CD4-positive, alpha-beta memory T cell (primary cell): ENCODE data around the gene TDRD12. TPM values are rescaled to one million over a fixed set of nuclear protein-coding genes. Genes with fewer than 3 reads are reported as not detected.
"Not testable (repeated sequence)": the region's sequence is repeated elsewhere in the genome, so short reads cannot be mapped to it uniquely, and the experiment has no call there.

Experiments
- CTCF ChIA-PET: fragments of 350-600 bp; sonication (Branson Sonifier 250); formaldehyde crosslinking; loops from one replicate; lab custom pipeline; 2021; ENCODE audit warnings: inconsistent platforms; ENCODE audit not compliant: partially characterized antibody; lab: Charles Lee
- POLR2A ChIA-PET: fragments of 350-600 bp; sonication (Branson Sonifier 250); formaldehyde crosslinking; loops from one replicate; lab custom pipeline; 2021; ENCODE audit not compliant: partially characterized antibody; lab: Charles Lee
- DNase-seq, 5 donors: peaks; one replicate each; pipeline versions ENCODE4 v3.0.0 to v3.0.0-alpha.2; 2020 to 2022; ENCODE audit warnings: mixed read lengths in 1 of 5
- H3K27ac ChIP-seq: one replicate; pipeline ENCODE4 v1.7.0; 2013; ENCODE audit warnings: low read depth, low read length
- H3K27me3 ChIP-seq: 2 replicates; pipeline ENCODE4 v1.7.0; 2013; ENCODE audit warnings: mild to moderate bottlenecking, low read length, moderate library complexity; ENCODE audit not compliant: insufficient read depth
- H3K36me3 ChIP-seq: 2 replicates; pipeline ENCODE4 v1.7.0; 2013; ENCODE audit warnings: mild to moderate bottlenecking, low read length, moderate library complexity; ENCODE audit not compliant: insufficient read depth
- H3K4me1 ChIP-seq: 2 replicates; pipeline ENCODE4 v1.7.0; 2013; ENCODE audit warnings: mild to moderate bottlenecking, low read length, moderate library complexity; ENCODE audit not compliant: insufficient read depth
- H3K4me3 ChIP-seq, 2 donors: one replicate each; pipeline ENCODE4 v1.7.0; 2013; ENCODE audit warnings: low read length in 2 of 2, mild to moderate bottlenecking in 1 of 2
- H3K9me3 ChIP-seq, 2 donors: one replicate each; pipeline ENCODE4 v1.7.0; 2013; ENCODE audit warnings: low read length in 2 of 2, control low read depth in 1 of 2; ENCODE audit not compliant: control insufficient read depth in 1 of 2
- H3K27ac Mint-ChIP-seq, 7 donors: one replicate each; pipeline ENCODE4 v1.8.0; 2020 to 2021; ENCODE audit warnings: mixed read lengths in 7 of 7, mild to moderate bottlenecking in 6 of 7, inconsistent platforms in 3 of 7, moderate library complexity in 3 of 7
- H3K27me3 Mint-ChIP-seq, 2 donors: one replicate each; pipeline ENCODE4 v1.8.0; 2020 to 2021; ENCODE audit warnings: mixed read lengths in 2 of 2
- H3K36me3 Mint-ChIP-seq, 2 donors: one replicate each; pipeline ENCODE4 v1.8.0; 2020 to 2021; ENCODE audit warnings: mixed read lengths in 2 of 2, inconsistent platforms in 1 of 2, mild to moderate bottlenecking in 1 of 2
- H3K4me1 Mint-ChIP-seq, 4 donors: one replicate each; pipeline ENCODE4 v1.8.0; 2020 to 2021; ENCODE audit warnings: mixed read lengths in 4 of 4, mild to moderate bottlenecking in 1 of 4
- H3K4me3 Mint-ChIP-seq, 8 donors: one replicate each; pipeline ENCODE4 v1.8.0; 2020 to 2021; ENCODE audit warnings: mixed read lengths in 8 of 8, mild to moderate bottlenecking in 7 of 8, moderate library complexity in 6 of 8, inconsistent platforms in 3 of 8
- H3K9me3 Mint-ChIP-seq, 8 donors: one replicate each; pipeline ENCODE4 v1.8.0; 2020 to 2021; ENCODE audit warnings: mixed read lengths in 8 of 8, mild to moderate bottlenecking in 5 of 8, inconsistent platforms in 3 of 8, moderate library complexity in 1 of 8
- intact Hi-C: fragments of 100-400 bp; cut with micrococcal nuclease; formaldehyde crosslinking; loops from one replicate; pipeline ENCODE4 v1.15.1; 2023
- polyA plus RNA-seq, 2 donors: library from polyadenylated mRNA; unstranded; fragments of 300-500 nt; fragmentation: Illumina TruSeq; gene quantifications; one replicate each; pipeline ENCODE4 v1.2.3, GENCODE V29; 2021
- total RNA-seq, 2 experiments: library from RNA; stranded (reverse); gene quantifications; one replicate each; pipeline ENCODE4 v1.2.3, GENCODE V29; 2021

The TDRD12 gene
- total and polyA plus RNA-seq, 4 experiments from 2014 or later, result 0.20 to 1.9 (median 0.65) TPM

GRCh38 chr19:32720216-32720935 lies 809 bp downstream of the TDRD12 start:
- H3K27me3 ChIP-seq, result no peaks in the 10 kb centered on the region
- no peaks in the 10 kb centered on the region for H3K4me1 ChIP-seq
- no peak overlapping the region for H3K27ac Mint-ChIP-seq
- no peak overlapping the region for H3K27ac ChIP-seq
- H3K9me3 ChIP-seq, result no peaks in the 10 kb centered on the region
- H3K9me3 Mint-ChIP-seq, result no peaks in the 10 kb centered on the region
- DNase-seq, result no peak
- H3K4me1 Mint-ChIP-seq, result peaks cover 0 to 2% (median under 1%) of the 10 kb centered on the region in 4 donors
- CTCF ChIA-PET, result interaction anchor here (0.6 kb wide), 1 partner anchor 69 kb away, joined by 3 read pairs; no protein-coding TSS in a partner anchor
- POLR2A ChIA-PET, result no interaction called here
- intact Hi-C loops, result no loop called here
- H3K4me3 ChIP-seq, result no peak overlapping the region
- peaks cover 4% of the 10 kb centered on the region in 2 donors for H3K36me3 Mint-ChIP-seq
- no peak overlapping the region for H3K4me3 Mint-ChIP-seq
- H3K36me3 ChIP-seq, result no peaks in the 10 kb centered on the region
- H3K27me3 Mint-ChIP-seq, result no peaks in the 10 kb centered on the region

- H3K9me3 ChIP-seq, result no peaks in the 10 kb centered on the region
- Mint-ChIP-seq H3K9me3 (peaks cover 0 to 2% (median 0%) of the 10 kb centered on the region in 8 donors), H3K27me3 (no peaks in the 10 kb centered on the region), H3K4me1 (peaks cover 0 to 2% (median under 1%) of the 10 kb centered on the region in 4 donors), H3K36me3 (peaks cover 4% of the 10 kb centered on the region in 2 donors), H3K27ac (no peak overlapping the region), H3K4me3 (no peak overlapping the region)
- no peak overlapping the region for H3K4me3 ChIP-seq
- no peaks in the 10 kb centered on the region for H3K4me1 ChIP-seq
- no peaks in the 10 kb centered on the region for H3K36me3 ChIP-seq
- ChIA-PET CTCF (no interaction called here), POLR2A (no interaction called here)
- intact Hi-C loops, result no loop called here
- H3K27me3 ChIP-seq, result no peaks in the 10 kb centered on the region
- DNase-seq, result no peak
- H3K27ac ChIP-seq, result no peak overlapping the region
These were observed 1.3 kb downstream of the TDRD12 start for GRCh38 chr19:32720936-32721250.

GRCh38 chr19:32735936-32736335 lies 16.4 kb downstream of the TDRD12 start:
- H3K4me3 Mint-ChIP-seq, result no peak overlapping the region
- Histone ChIP-seq H3K27me3 (no peaks in the 10 kb centered on the region), H3K4me1 (no peaks in the 10 kb centered on the region), H3K36me3 (no peaks in the 10 kb centered on the region), H3K4me3 (no peak overlapping the region), H3K9me3 (no peaks in the 10 kb centered on the region), H3K27ac (no peak overlapping the region)
- intact Hi-C loops, result no loop called here
- no peaks in the 10 kb centered on the region for H3K36me3 Mint-ChIP-seq
- peaks cover 0 to 8% of the 10 kb centered on the region in 2 donors for H3K27me3 Mint-ChIP-seq
- no peak overlapping the region for H3K27ac Mint-ChIP-seq
- ChIA-PET POLR2A (no interaction called here), CTCF (no interaction called here)
- no peak for DNase-seq
- no peaks in the 10 kb centered on the region for H3K9me3 Mint-ChIP-seq
- no peaks in the 10 kb centered on the region for H3K4me1 Mint-ChIP-seq

GRCh38 chr19:32743021-32743420 lies 23.5 kb downstream of the TDRD12 start:
- CTCF ChIA-PET, result no interaction called here

GRCh38 chr19:32743447-32743846 lies 23.9 kb downstream of the TDRD12 start:
- H3K27ac ChIP-seq, result no peak overlapping the region
- H3K4me3 ChIP-seq, result no peak overlapping the region
- Mint-ChIP-seq H3K27ac (no peak overlapping the region), H3K36me3 (no peaks in the 10 kb centered on the region), H3K4me3 (no peak overlapping the region), H3K27me3 (peaks cover 3 to 6% of the 10 kb centered on the region in 2 donors), H3K9me3 (no peaks in the 10 kb centered on the region), H3K4me1 (peaks cover 0 to 9% (median 7%) of the 10 kb centered on the region in 4 donors)
- peaks cover 21% of the 10 kb centered on the region for H3K4me1 ChIP-seq
- DNase-seq, result no peak
- no peaks in the 10 kb centered on the region for H3K27me3 ChIP-seq
- intact Hi-C loops, result no loop called here
- POLR2A ChIA-PET, result interaction anchor here (0.6 kb wide), 1 partner anchor 11 kb away, joined by 3 read pairs; no protein-coding TSS in a partner anchor
- H3K9me3 ChIP-seq, result no peaks in the 10 kb centered on the region
- CTCF ChIA-PET, result no interaction called here
- H3K36me3 ChIP-seq, result no peaks in the 10 kb centered on the region

More at GRCh38 chr19:32743021-32743420, 23.5 kb downstream of the TDRD12 start:
- Histone ChIP-seq H3K27ac (no peak overlapping the region), H3K4me3 (no peak overlapping the region), H3K27me3 (no peaks in the 10 kb centered on the region), H3K9me3 (no peaks in the 10 kb centered on the region), H3K36me3 (no peaks in the 10 kb centered on the region), H3K4me1 (peaks cover 21% of the 10 kb centered on the region)
- peaks cover 0 to 7% (median 4%) of the 10 kb centered on the region in 4 donors for H3K4me1 Mint-ChIP-seq
- no peaks in the 10 kb centered on the region for H3K9me3 Mint-ChIP-seq
- no peaks in the 10 kb centered on the region for H3K36me3 Mint-ChIP-seq
- POLR2A ChIA-PET, result interaction anchor here (0.6 kb wide), 2 partner anchors 12 to 337 kb away, joined by 3 read pairs; no protein-coding TSS in a partner anchor
- no peak overlapping the region for H3K4me3 Mint-ChIP-seq
- intact Hi-C loops, result no loop called here
- DNase-seq, result no peak
- H3K27ac Mint-ChIP-seq, result no peak overlapping the region
- peaks cover 3 to 6% of the 10 kb centered on the region in 2 donors for H3K27me3 Mint-ChIP-seq

- Histone ChIP-seq H3K36me3 (no peaks in the 10 kb centered on the region), H3K4me1 (peaks cover 21% of the 10 kb centered on the region), H3K9me3 (no peaks in the 10 kb centered on the region), H3K4me3 (no peak overlapping the region), H3K27me3 (no peaks in the 10 kb centered on the region), H3K27ac (no peak overlapping the region)
- DNase-seq, result no peak
- ChIA-PET CTCF (no interaction called here), POLR2A (no interaction called here)
- intact Hi-C loops, result loop anchor here (5.0 kb wide), 1 partner anchor 48 kb away; no protein-coding TSS in a partner anchor
- peaks cover 0 to 12% (median 9%) of the 10 kb centered on the region in 4 donors for H3K4me1 Mint-ChIP-seq
- H3K4me3 Mint-ChIP-seq, result no peak overlapping the region
- no peaks in the 10 kb centered on the region for H3K36me3 Mint-ChIP-seq
- no peak overlapping the region for H3K27ac Mint-ChIP-seq
- peaks cover 2 to 3% of the 10 kb centered on the region in 2 donors for H3K27me3 Mint-ChIP-seq
- H3K9me3 Mint-ChIP-seq, result no peaks in the 10 kb centered on the region
These were observed 25.2 kb downstream of the TDRD12 start for GRCh38 chr19:32744555-32745325.

GRCh38 chr19:32745594-32746251 lies 26.2 kb downstream of the TDRD12 start:
- H3K27me3 Mint-ChIP-seq, CTCF ChIA-PET, H3K27me3 ChIP-seq, H3K4me3 ChIP-seq, H3K36me3 Mint-ChIP-seq, POLR2A ChIA-PET, H3K9me3 Mint-ChIP-seq, H3K4me3 Mint-ChIP-seq, H3K27ac Mint-ChIP-seq, H3K36me3 ChIP-seq, H3K27ac ChIP-seq, H3K9me3 ChIP-seq: not testable (repeated sequence)
- intact Hi-C loops, result loop anchor here (5.0 kb wide), 1 partner anchor 47 kb away; no protein-coding TSS in a partner anchor
- peak; percentile 72 to 81 (median 77) for DNase-seq
- peaks cover 0 to 12% (median 9%) of the 10 kb centered on the region in 4 donors for H3K4me1 Mint-ChIP-seq
- H3K4me1 ChIP-seq, result peaks cover 21% of the 10 kb centered on the region
